OCI-LY1 (cell line): ENCODE results near the gene SV2C.

Experiments
- H2AFZ ChIP-seq: fragments of 200-600 bp; sonication (generic), shearing (Covaris generic); 2 replicates; pipeline ENCODE4 v1.6.0; 2014; ENCODE audit warnings: antibody characterized with exemption, mild to moderate bottlenecking, low read length
- H3F3A ChIP-seq: fragments of 200-600 bp; sonication (generic), shearing (Covaris generic); 2 replicates; pipeline ENCODE4 v1.6.0; 2014; ENCODE audit warnings: mild to moderate bottlenecking, antibody characterized with exemption, low read length, moderate library complexity; ENCODE audit not compliant: insufficient read depth
- H3K27ac ChIP-seq: fragments of 200-600 bp; sonication (generic); 2 replicates; pipeline ENCODE4 v1.5.1; 2014; ENCODE audit warnings: low read length, mixed run types, mild to moderate bottlenecking, low read depth; ENCODE audit not compliant: poor library complexity, severe bottlenecking
- H3K27me3 ChIP-seq: fragments of 200-600 bp; sonication (generic); 2 replicates; pipeline ENCODE4 v1.6.0; 2014; ENCODE audit warnings: antibody characterized with exemption, mild to moderate bottlenecking, low read length, moderate library complexity; ENCODE audit not compliant: insufficient read depth
- H3K36me3 ChIP-seq: fragments of 200-600 bp; sonication (generic); 2 replicates; pipeline ENCODE4 v1.6.1; 2014; ENCODE audit warnings: mild to moderate bottlenecking, antibody characterized with exemption, low read length, moderate library complexity, mixed read lengths; ENCODE audit not compliant: insufficient read depth
- H3K4me1 ChIP-seq: fragments of 200-600 bp; sonication (generic); 2 replicates; pipeline ENCODE4 v1.5.1; 2014; ENCODE audit warnings: mild to moderate bottlenecking, low read length, moderate library complexity; ENCODE audit not compliant: insufficient read depth, severe bottlenecking
- H3K4me2 ChIP-seq: fragments of 200-600 bp; sonication (generic), shearing (Covaris generic); 2 replicates; pipeline ENCODE4 v1.6.1; 2014; ENCODE audit warnings: low read length
- H3K4me3 ChIP-seq: fragments of 200-600 bp; sonication (generic); 2 replicates; pipeline ENCODE4 v1.5.1; 2014; ENCODE audit warnings: low read length, low read depth, mild to moderate bottlenecking, mixed read lengths; ENCODE audit not compliant: poor library complexity, severe bottlenecking
- H3K79me2 ChIP-seq: fragments of 200-600 bp; shearing (Covaris generic); 2 replicates; pipeline ENCODE4 v1.6.1; 2016; ENCODE audit warnings: mixed run types, low read length, mixed read lengths; ENCODE audit not compliant: insufficient read depth
- H3K9ac ChIP-seq: fragments of 200-600 bp; sonication (generic), shearing (Covaris generic); 2 replicates; pipeline ENCODE4 v1.6.1; 2014; ENCODE audit warnings: mild to moderate bottlenecking, low read length, mixed read lengths
- H3K9me2 ChIP-seq: fragments of 200-600 bp; sonication (generic), shearing (Covaris generic); 2 replicates; pipeline ENCODE4 v1.6.1; 2014; ENCODE audit warnings: low read depth, mild to moderate bottlenecking, low read length, mixed read lengths
- H3K9me3 ChIP-seq: fragments of 200-600 bp; shearing (Covaris generic); 2 replicates; pipeline ENCODE4 v1.6.1; 2014; ENCODE audit warnings: low read length, mixed read lengths
- H4K20me1 ChIP-seq: fragments of 200-600 bp; sonication (generic), shearing (Covaris generic); 2 replicates; pipeline ENCODE4 v1.6.0; 2016; ENCODE audit warnings: mild to moderate bottlenecking, low read length; ENCODE audit not compliant: insufficient read depth
- CTCF ChIP-seq: fragments of 200-600 bp; sonication (generic), shearing (Covaris generic); IDR thresholded peaks from 2 replicates; pipeline ENCODE4 v1.5.1; 2017; ENCODE audit warnings: mild to moderate bottlenecking, antibody characterized with exemption, low read length, moderate library complexity, mixed read lengths
- EZH2 ChIP-seq: fragments of 200-600 bp; sonication (generic), shearing (Covaris generic); IDR thresholded peaks from 2 replicates; pipeline ENCODE4 v1.8.0; 2017; ENCODE audit warnings: borderline replicate concordance, mixed run types, mild to moderate bottlenecking, antibody characterized with exemption, low read length, moderate library complexity, mixed read lengths

SV2C gene

GRCh38 chr5:76325326-76325725, 242.1 kb downstream of the SV2C start:
- no peak overlapping the region for H3K4me2 ChIP-seq
- TF ChIP-seq CTCF = no peak
- TF ChIP-seq EZH2 = no peak

DNA sequence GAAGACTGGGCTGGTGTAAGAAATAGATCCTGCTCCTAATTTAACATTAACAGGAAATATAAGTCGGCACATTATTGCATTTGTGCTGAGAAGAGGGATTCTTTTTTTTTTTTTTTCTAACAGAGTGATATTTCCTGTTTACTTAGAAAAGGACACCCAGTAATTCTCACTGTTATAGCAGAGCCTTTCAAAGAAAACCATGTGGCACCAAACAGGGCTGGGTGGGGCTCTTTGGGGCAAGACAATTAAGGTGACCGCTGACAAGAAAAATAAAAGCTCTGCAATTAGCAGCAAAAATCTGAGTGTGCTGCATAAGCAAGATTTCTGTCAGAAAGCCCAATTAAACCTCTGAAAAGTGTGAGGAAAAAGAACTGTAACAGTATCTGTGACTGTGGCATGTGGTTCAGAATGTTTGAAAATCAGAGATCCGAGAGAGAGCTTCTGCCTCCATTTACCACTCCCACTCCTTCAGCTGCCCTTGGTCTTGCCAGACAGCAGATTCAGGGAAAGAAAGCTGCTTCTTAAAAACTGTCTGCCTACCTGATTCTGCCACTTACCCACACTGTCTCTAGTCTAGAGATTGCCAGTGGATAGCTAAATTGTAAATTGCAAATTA, 242.8 kb downstream of the SV2C start:
- Histone ChIP-seq H4K20me1 (no peaks in the 10 kb centered on the region), H3K36me3 (no peaks in the 10 kb centered on the region; the same call in 1 of the 2 replicates), H3K9ac (no peak overlapping the region), H3K4me2 (no peak overlapping the region), H3K9me2 (no peaks in the 10 kb centered on the region), H3K4me3 (no peak overlapping the region), H3K27ac (no peak overlapping the region), H2AFZ (no peak overlapping the region), H3K79me2 (no peaks in the 10 kb centered on the region), H3F3A (no peaks in the 10 kb centered on the region), H3K27me3 (no peaks in the 10 kb centered on the region), H3K9me3 (no peaks in the 10 kb centered on the region), H3K4me1 (peaks cover 7% of the 10 kb centered on the region)
- no peak for TF ChIP-seq EZH2
- TF ChIP-seq CTCF = no peak

More at GRCh38 chr5:76325326-76325725, 242.1 kb downstream of the SV2C start:
- no peaks in the 10 kb centered on the region for H3F3A ChIP-seq
- H3K9me2 ChIP-seq = no peaks in the 10 kb centered on the region
- H3K4me1 ChIP-seq = peaks cover 7% of the 10 kb centered on the region
- no peaks in the 10 kb centered on the region for H3K27me3 ChIP-seq
- no peaks in the 10 kb centered on the region for H3K9me3 ChIP-seq
- H3K27ac ChIP-seq = no peak overlapping the region
- no peaks in the 10 kb centered on the region; the same call in 1 of the 2 replicates for H3K36me3 ChIP-seq
- no peak overlapping the region for H3K9ac ChIP-seq
- H4K20me1 ChIP-seq = no peaks in the 10 kb centered on the region
- no peak overlapping the region for H2AFZ ChIP-seq
- no peak overlapping the region for H3K4me3 ChIP-seq
- no peaks in the 10 kb centered on the region for H3K79me2 ChIP-seq

GRCh38 chr5:76326577-76327302, 243.6 kb downstream of the SV2C start:
- Histone ChIP-seq H3K9me2 (no peaks in the 10 kb centered on the region), H3K27ac (no peak overlapping the region), H3K9me3 (no peaks in the 10 kb centered on the region), H3K27me3 (no peaks in the 10 kb centered on the region), H3K4me1 (peaks cover 7% of the 10 kb centered on the region), H3K4me2 (no peak overlapping the region), H2AFZ (no peak overlapping the region), H3K9ac (no peak overlapping the region), H4K20me1 (no peaks in the 10 kb centered on the region), H3K79me2 (no peaks in the 10 kb centered on the region), H3F3A (no peaks in the 10 kb centered on the region), H3K36me3 (no peaks in the 10 kb centered on the region; the same call in 1 of the 2 replicates), H3K4me3 (no peak overlapping the region)
- TF ChIP-seq CTCF (no peak), EZH2 (no peak)
